Nephron progenitor cell (in vitro differentiated cells): ENCODE data around the gene WNT2B.

Experiments used
- DNase-seq: peaks from one replicate; pipeline ENCODE4 v3.0.0; 2021
- H3K27ac Mint-ChIP-seq: 2 replicates; pipeline ENCODE4 v1.8.0; 2021; ENCODE audit warnings: mild to moderate bottlenecking, moderate library complexity, mixed read lengths
- H3K27me3 Mint-ChIP-seq: 2 replicates; pipeline ENCODE4 v1.8.0; 2021; ENCODE audit warnings: mild to moderate bottlenecking, low read depth, mixed read lengths; ENCODE audit not compliant: poor library complexity
- H3K36me3 Mint-ChIP-seq: 2 replicates; pipeline ENCODE4 v1.8.0; 2021; ENCODE audit warnings: low read depth, mixed read lengths
- H3K4me1 Mint-ChIP-seq: 2 replicates; pipeline ENCODE4 v1.8.0; 2021; ENCODE audit warnings: mixed read lengths
- H3K4me3 Mint-ChIP-seq: 2 replicates; pipeline ENCODE4 v1.8.0; 2021; ENCODE audit warnings: mild to moderate bottlenecking, moderate library complexity, mixed read lengths
- H3K9me3 Mint-ChIP-seq: 2 replicates; pipeline ENCODE4 v1.8.0; 2021; ENCODE audit warnings: mild to moderate bottlenecking, moderate library complexity, mixed read lengths
- TF ChIP-seq, protein P1 (sequence below): fragments of 200-600 bp; sonication (generic); IDR thresholded peaks from 2 replicates; pipeline ENCODE4 v1.5.0; 2021; ENCODE audit warnings: antibody characterized with exemption

The WNT2B gene

DNA sequence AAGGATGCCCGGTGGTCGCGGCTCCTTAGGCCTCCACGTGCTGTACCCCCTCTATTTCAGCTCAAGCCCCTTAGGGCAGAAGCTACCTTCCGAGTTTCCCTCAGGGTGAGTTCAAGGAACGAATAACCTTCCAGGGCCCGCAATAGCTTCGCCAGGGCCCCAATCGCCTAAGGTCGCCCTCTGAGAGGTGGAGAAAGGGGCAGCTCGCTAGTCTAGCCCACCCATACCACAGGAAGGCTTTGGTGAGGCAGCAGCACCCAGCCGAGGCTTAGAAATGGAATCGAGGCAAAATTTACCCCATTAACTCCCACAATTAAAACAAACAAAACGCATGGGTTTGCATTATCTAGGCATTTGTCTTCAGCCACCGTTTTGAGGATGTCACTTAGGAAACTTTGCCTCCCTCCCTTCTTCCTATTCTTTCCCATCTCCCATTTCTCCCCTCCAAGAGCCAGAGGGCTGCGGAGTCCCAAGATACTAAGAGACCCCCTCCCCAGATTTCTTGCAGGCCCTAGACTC is 954 bp downstream of the WNT2B start:
- H3K9me3 Mint-ChIP-seq = no peaks in the 10 kb centered on the region
- TF ChIP-seq, protein P1, sequence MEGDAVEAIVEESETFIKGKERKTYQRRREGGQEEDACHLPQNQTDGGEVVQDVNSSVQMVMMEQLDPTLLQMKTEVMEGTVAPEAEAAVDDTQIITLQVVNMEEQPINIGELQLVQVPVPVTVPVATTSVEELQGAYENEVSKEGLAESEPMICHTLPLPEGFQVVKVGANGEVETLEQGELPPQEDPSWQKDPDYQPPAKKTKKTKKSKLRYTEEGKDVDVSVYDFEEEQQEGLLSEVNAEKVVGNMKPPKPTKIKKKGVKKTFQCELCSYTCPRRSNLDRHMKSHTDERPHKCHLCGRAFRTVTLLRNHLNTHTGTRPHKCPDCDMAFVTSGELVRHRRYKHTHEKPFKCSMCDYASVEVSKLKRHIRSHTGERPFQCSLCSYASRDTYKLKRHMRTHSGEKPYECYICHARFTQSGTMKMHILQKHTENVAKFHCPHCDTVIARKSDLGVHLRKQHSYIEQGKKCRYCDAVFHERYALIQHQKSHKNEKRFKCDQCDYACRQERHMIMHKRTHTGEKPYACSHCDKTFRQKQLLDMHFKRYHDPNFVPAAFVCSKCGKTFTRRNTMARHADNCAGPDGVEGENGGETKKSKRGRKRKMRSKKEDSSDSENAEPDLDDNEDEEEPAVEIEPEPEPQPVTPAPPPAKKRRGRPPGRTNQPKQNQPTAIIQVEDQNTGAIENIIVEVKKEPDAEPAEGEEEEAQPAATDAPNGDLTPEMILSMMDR = no peak
- H3K4me3 Mint-ChIP-seq = peak overlapping the region; percentile 62
- DNase-seq = no peak
- no peaks in the 10 kb centered on the region for H3K36me3 Mint-ChIP-seq
- H3K27me3 Mint-ChIP-seq = peaks cover 93% of the 10 kb centered on the region
- H3K4me1 Mint-ChIP-seq = peaks cover 10% of the 10 kb centered on the region
- no peak overlapping the region for H3K27ac Mint-ChIP-seq

DNA sequence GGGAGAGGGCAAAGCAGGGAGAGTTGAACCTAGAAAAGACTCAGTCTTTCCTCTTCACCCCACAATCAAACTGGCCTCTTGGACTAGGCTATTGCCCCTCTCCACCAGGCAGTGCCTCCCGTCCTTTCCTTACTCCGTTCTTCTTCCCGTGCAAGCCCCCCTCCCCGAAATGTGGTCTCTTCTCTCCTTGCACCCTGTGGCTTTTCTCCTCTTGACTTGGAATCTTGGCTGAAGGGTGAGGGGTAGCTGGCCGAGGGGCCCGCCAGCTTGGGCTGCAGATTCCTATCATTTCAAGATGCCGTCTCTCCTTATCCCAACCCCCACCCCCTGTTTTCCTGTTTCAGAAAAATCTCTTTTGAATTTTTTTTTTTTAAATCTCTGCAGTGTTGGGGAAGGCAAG is 1.6 kb downstream of the WNT2B start:
- TF ChIP-seq, protein P1 = no peak
- peak overlapping the region; percentile 43 for H3K4me3 Mint-ChIP-seq
- peaks cover 87% of the 10 kb centered on the region for H3K27me3 Mint-ChIP-seq
- no peak overlapping the region for H3K27ac Mint-ChIP-seq
- no peaks in the 10 kb centered on the region for H3K9me3 Mint-ChIP-seq
- DNase-seq = no peak
- H3K36me3 Mint-ChIP-seq = no peaks in the 10 kb centered on the region
- peaks cover 9% of the 10 kb centered on the region for H3K4me1 Mint-ChIP-seq

DNA sequence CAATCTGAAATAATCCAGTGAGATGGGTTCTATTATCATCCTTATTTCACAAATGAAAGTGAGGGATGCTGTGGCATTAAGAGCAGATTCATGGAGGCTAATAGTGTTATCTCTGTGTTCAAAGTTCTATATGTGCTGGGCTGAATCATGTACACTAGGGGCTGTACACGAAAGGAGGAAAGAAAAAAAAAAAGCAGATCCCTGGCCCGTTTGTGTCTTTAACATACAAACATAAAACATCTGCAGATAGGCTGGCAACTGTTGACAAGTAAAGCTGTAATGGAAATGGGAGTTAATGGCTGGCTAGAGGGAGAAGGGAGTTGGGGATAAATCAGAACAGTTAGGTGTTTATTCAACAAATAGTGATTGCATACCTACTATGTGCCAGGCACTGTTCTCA is 3.1 kb downstream of the WNT2B start:
- DNase-seq = no peak
- TF ChIP-seq, protein P1 = no peak
- Mint-ChIP-seq H3K27me3 (peaks cover 77% of the 10 kb centered on the region), H3K27ac (no peak overlapping the region), H3K9me3 (no peaks in the 10 kb centered on the region), H3K4me3 (no peak overlapping the region), H3K36me3 (no peaks in the 10 kb centered on the region), H3K4me1 (peaks cover 16% of the 10 kb centered on the region)

DNA sequence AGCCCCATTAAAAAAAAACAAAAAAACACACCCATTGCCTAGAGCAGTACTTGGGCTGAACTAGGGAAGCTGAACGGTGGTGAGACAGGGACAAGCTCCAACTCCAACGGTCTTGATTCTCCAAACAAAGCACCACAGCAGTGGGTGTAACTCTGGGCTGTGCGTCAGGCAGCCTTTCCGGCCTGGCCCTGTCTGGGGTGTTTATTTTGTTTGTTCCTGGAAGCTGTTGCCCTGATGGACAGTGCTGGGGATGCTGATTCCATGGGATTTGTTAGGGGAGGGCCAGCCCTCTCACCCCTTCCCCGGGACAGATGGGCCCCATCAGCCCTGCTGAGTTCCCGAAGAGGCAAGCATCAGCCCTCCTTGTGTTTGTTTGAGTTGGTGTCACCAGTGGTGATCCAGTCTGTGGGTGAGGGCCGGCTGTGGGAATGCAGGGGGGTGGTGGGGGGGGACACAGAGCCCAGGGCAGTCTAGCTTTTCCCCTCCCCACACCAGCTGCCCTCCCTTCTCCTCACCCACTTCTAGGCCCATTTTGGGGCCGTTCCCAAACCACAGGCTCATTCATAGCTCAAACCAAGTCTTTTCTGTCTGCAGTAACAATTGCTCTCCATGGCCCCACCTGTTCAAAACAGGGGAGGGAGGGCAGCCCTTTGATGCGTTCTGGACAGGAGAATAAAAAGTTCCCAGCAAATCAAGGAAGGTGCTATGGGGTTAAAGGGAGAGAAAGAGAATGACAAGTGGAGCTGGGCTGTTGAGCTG is 4.5 kb downstream of the WNT2B start:
- TF ChIP-seq, protein P1 = no peak
- Mint-ChIP-seq H3K36me3 (no peaks in the 10 kb centered on the region), H3K4me3 (no peak overlapping the region), H3K9me3 (no peaks in the 10 kb centered on the region), H3K27me3 (peaks cover 65% of the 10 kb centered on the region), H3K27ac (no peak overlapping the region), H3K4me1 (peaks cover 9% of the 10 kb centered on the region)
- no peak for DNase-seq

DNA sequence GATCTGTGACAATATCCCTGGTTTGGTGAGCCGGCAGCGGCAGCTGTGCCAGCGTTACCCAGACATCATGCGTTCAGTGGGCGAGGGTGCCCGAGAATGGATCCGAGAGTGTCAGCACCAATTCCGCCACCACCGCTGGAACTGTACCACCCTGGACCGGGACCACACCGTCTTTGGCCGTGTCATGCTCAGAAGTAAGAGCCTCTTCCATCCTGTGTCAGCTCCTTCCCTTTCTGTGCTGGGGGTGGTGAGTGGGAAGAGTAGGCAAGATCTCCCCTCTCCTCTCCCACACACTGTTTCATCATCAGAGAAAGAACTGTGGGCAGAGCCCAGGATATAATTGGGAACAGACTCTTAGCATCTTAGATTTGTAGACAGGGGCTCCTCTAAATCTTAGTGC is 6.1 kb downstream of the WNT2B start:
- no peak for DNase-seq
- H3K27ac Mint-ChIP-seq = no peak overlapping the region
- H3K9me3 Mint-ChIP-seq = no peaks in the 10 kb centered on the region
- H3K4me3 Mint-ChIP-seq = no peak overlapping the region
- no peaks in the 10 kb centered on the region for H3K36me3 Mint-ChIP-seq
- TF ChIP-seq, protein P1 = no peak
- peaks cover 9% of the 10 kb centered on the region for H3K4me1 Mint-ChIP-seq
- H3K27me3 Mint-ChIP-seq = peaks cover 48% of the 10 kb centered on the region
